Measurements from ENCODE around the gene MOGAT2. TPM values are rescaled to one million over a fixed set of nuclear protein-coding genes. Genes with fewer than 3 reads are reported as not detected.
A peak's percentile ranks its signal among the peaks of the same experiment; 100 is the strongest.

The MOGAT2 gene
- total and polyA plus RNA-seq, 2 donors (not counting 3 experiments of a cell fraction or from before 2014, with no cell fraction given) = not detected

- Histone ChIP-seq H3K9ac (replicated peaks; ENCODE audit: extremely low read depth, insufficient read depth, low read length) (no peak overlapping the region), H3K9me1 (replicated peaks; ENCODE audit: control insufficient read depth, extremely low read depth, insufficient read depth, low read length) (no peaks in the 10 kb centered on the region), H3K9me3 (replicated peaks; ENCODE audit: control insufficient read depth, insufficient read depth, low read length) (no peaks in the 10 kb centered on the region), H3K4me2 (ENCODE audit: insufficient read depth, low read length) (no peak overlapping the region), H3K4me3 (replicated peaks in 1 of 3; ENCODE audit: insufficient read depth in 1 of 3, low read depth in 1 of 3, low read length in 3 of 3) (no peak overlapping the region), H3K36me3 (ENCODE audit: control insufficient read depth in 2 of 2, extremely low read depth in 1 of 2, insufficient read depth in 2 of 2, low read length in 2 of 2) (no peaks in the 10 kb centered on the region), H3K27me3 (ENCODE audit: control insufficient read depth in 2 of 2, insufficient read depth in 2 of 2, low read length in 2 of 2) (peaks cover 0 to 2% of the 10 kb centered on the region in 2 experiments), H2AFZ (ENCODE audit: low read depth, low read length) (peak overlapping the region; percentile 15), H4K20me1 (replicated peaks; ENCODE audit: control insufficient read depth, extremely low read depth, insufficient read depth, low read length) (no peaks in the 10 kb centered on the region), H3K4me1 (ENCODE audit: control insufficient read depth, extremely low read depth, insufficient read depth, low read length) (no peaks in the 10 kb centered on the region), H3K79me2 (ENCODE audit: control insufficient read depth, insufficient read depth, low read length) (no peaks in the 10 kb centered on the region), H3K27ac (ENCODE audit: insufficient read depth, low read depth, low read length) (no peak overlapping the region)
- TF ChIP-seq MAX (IDR thresholded peaks at IDR 0.05; ENCODE audit: insufficient read depth, insufficient read length) = no peak
- TF ChIP-seq EZH2 (IDR thresholded peaks at IDR 0.05; ENCODE audit: borderline replicate concordance, low read depth, low read length, severe bottlenecking) = no peak
- no peak for TF ChIP-seq MYC (IDR thresholded peaks at IDR 0.05; ENCODE audit: low read depth, low read length)
- TF ChIP-seq FOS (IDR thresholded peaks at IDR 0.05; ENCODE audit: borderline replicate concordance, insufficient read depth, low read length) = no peak
- TF ChIP-seq CTCF (IDR thresholded peaks at IDR 0.05; ENCODE audit: extremely low read depth in 1 of 2, insufficient read depth in 1 of 2, low read depth in 1 of 2, low read length in 2 of 2) = no peak
- no peak for TF ChIP-seq JUN (IDR thresholded peaks at IDR 0.05; ENCODE audit: borderline replicate concordance, insufficient read depth, insufficient read length, low read depth)
- no peak for TF ChIP-seq POLR2AphosphoS5 (IDR thresholded peaks at IDR 0.05; ENCODE audit: insufficient read depth, low read depth, low read length)
- no peak for TF ChIP-seq GATA2 (IDR thresholded peaks at IDR 0.05; ENCODE audit: insufficient read depth, insufficient read length, low read depth, low read length)
- no peak for TF ChIP-seq POLR2A (IDR thresholded peaks at IDR 0.05; ENCODE audit: low read depth, low read length)
- no peak for DNase-seq (ENCODE audit: low read depth, low spot score)
- ChIA-PET POLR2A (no interaction called here), CTCF (interaction anchor here (0.7 to 2.9 kb wide), 12 partner anchors 16 to 430 kb away, joined by 3 to 33 read pairs (median 6); no protein-coding TSS in a partner anchor)
- dilution Hi-C loops (cut with MboI; ENCODE audit: extremely low pct_ligation_motif_present, low sequenced_read_pairs) = no loop called here
- intact Hi-C loops (cut with micrococcal nuclease) = loop anchor here (2.0 to 5.0 kb wide), 3 partner anchors 81 to 595 kb away; no protein-coding TSS in a partner anchor
- BruUV-seq (replicated peaks) = no TSS peak
- FAIRE-seq = no peak
These were observed 4.4 kb downstream of the MOGAT2 start for GRCh38 chr11:75721852-75722668.
